ENCODE results near the gene TCP11L2. TPM values are rescaled to one million over a fixed set of nuclear protein-coding genes. Genes with fewer than 3 reads are reported as not detected.

Gene TCP11L2
- 153 TPM for total RNA-seq
- polyA plus RNA-seq = 10 to 100 TPM; 46.0 to 65.9 (median 64.6) TPM

- peaks cover 40 to 75% (median 58%) of the 10 kb centered on the region in 4 donors for H3K4me1 Mint-ChIP-seq
Observed at GRCh38 chr12:106302401-106303201, at the start of gene TCP11L2. TCP11L2 (plus strand) TSS chr12:106302733; CDS start chr12:106311076, 8,343 bp downstream.

GRCh38 chr12:106254724-106255123 lies 47.8 kb upstream of the TCP11L2 start:
- Mint-ChIP-seq H3K27me3 (no peaks in the 10 kb centered on the region), H3K27ac (no peak overlapping the region), H3K36me3 (no peaks in the 10 kb centered on the region), H3K4me3 (no peak overlapping the region), H3K4me1 (peaks cover 0 to 3% (median 0%) of the 10 kb centered on the region in 4 donors), H3K9me3 (no peaks in the 10 kb centered on the region)
- no peaks in the 10 kb centered on the region for H3K36me3 ChIP-seq (ENCODE audit: control insufficient read depth, insufficient read depth, low read length)
- ATAC-seq (ENCODE audit: low read depth in 2 of 2) (no peak), DNase-seq (no peak)
- no peak overlapping the region for H3K4me3 ChIP-seq (ENCODE audit: low read depth, low read length)
- peaks cover 3% of the 10 kb centered on the region for H3K4me1 ChIP-seq (ENCODE audit: control insufficient read depth, insufficient read depth, low read length, poor library complexity, severe bottlenecking)
- H3K9me3 ChIP-seq (ENCODE audit: control insufficient read depth in 2 of 2, low read length in 2 of 2) = no peaks in the 10 kb centered on the region
- H3K27me3 ChIP-seq (ENCODE audit: control insufficient read depth, insufficient read depth, low read length) = peaks cover 2% of the 10 kb centered on the region
- H3K27ac ChIP-seq (ENCODE audit: insufficient read depth, low read length, poor library complexity, severe bottlenecking) = no peak overlapping the region

More at GRCh38 chr12:106302401-106303201, at the start of gene TCP11L2:
- peaks cover 13% of the 10 kb centered on the region for H3K27me3 Mint-ChIP-seq
- peak; percentile 87 to 95 (median 92) for DNase-seq
- Histone ChIP-seq H3K4me1 (ENCODE audit: control insufficient read depth, insufficient read depth, low read length, poor library complexity, severe bottlenecking) (peaks cover 46% of the 10 kb centered on the region), H3K9me3 (ENCODE audit: control insufficient read depth in 2 of 2, low read length in 2 of 2) (no peaks in the 10 kb centered on the region), H3K27ac (ENCODE audit: insufficient read depth, low read length, poor library complexity, severe bottlenecking) (peak within 1 kb of the TSS; percentile 99), H3K36me3 (ENCODE audit: control insufficient read depth, insufficient read depth, low read length) (peaks cover 6% of the 10 kb centered on the region), H3K4me3 (ENCODE audit: low read depth, low read length) (peak within 1 kb of the TSS; percentile 94), H3K27me3 (ENCODE audit: control insufficient read depth, insufficient read depth, low read length) (no peaks in the 10 kb centered on the region)
- H3K36me3 Mint-ChIP-seq = peaks cover 7% of the 10 kb centered on the region
- peak within 1 kb of the TSS; percentile 100 for H3K27ac Mint-ChIP-seq
- H3K4me3 Mint-ChIP-seq = peak within 1 kb of the TSS; percentile 96 to 100 (median 98)
- ATAC-seq (ENCODE audit: low read depth in 2 of 2) = peak; percentile 63 to 69
- H3K9me3 Mint-ChIP-seq = no peaks in the 10 kb centered on the region

- no peak overlapping the region for H3K4me3 ChIP-seq (ENCODE audit: low read depth, low read length)
- H3K27ac ChIP-seq (ENCODE audit: insufficient read depth, low read length, poor library complexity, severe bottlenecking) = no peak overlapping the region
- no peaks in the 10 kb centered on the region for H3K4me1 ChIP-seq (ENCODE audit: control insufficient read depth, insufficient read depth, low read length, poor library complexity, severe bottlenecking)
- Mint-ChIP-seq H3K4me1 (no peaks in the 10 kb centered on the region), H3K36me3 (no peaks in the 10 kb centered on the region), H3K27me3 (no peaks in the 10 kb centered on the region), H3K4me3 (no peak overlapping the region), H3K27ac (no peak overlapping the region), H3K9me3 (no peaks in the 10 kb centered on the region)
- H3K9me3 ChIP-seq (ENCODE audit: control insufficient read depth in 2 of 2, low read length in 2 of 2) = no peaks in the 10 kb centered on the region
- ATAC-seq (ENCODE audit: low read depth in 2 of 2) = no peak
- DNase-seq = no peak
- no peaks in the 10 kb centered on the region for H3K36me3 ChIP-seq (ENCODE audit: control insufficient read depth, insufficient read depth, low read length)
- H3K27me3 ChIP-seq (ENCODE audit: control insufficient read depth, insufficient read depth, low read length) = peaks cover 2% of the 10 kb centered on the region
Observed at GRCh38 chr12:106255493-106255892, 47.0 kb upstream of the TCP11L2 start.

- Mint-ChIP-seq H3K27me3 (no peaks in the 10 kb centered on the region), H3K36me3 (no peaks in the 10 kb centered on the region), H3K9me3 (no peaks in the 10 kb centered on the region), H3K4me1 (no peaks in the 10 kb centered on the region), H3K27ac (no peak overlapping the region), H3K4me3 (no peak overlapping the region)
- Histone ChIP-seq H3K4me3 (ENCODE audit: low read depth, low read length) (no peak overlapping the region), H3K27ac (ENCODE audit: insufficient read depth, low read length, poor library complexity, severe bottlenecking) (no peak overlapping the region), H3K4me1 (ENCODE audit: control insufficient read depth, insufficient read depth, low read length, poor library complexity, severe bottlenecking) (no peaks in the 10 kb centered on the region), H3K27me3 (ENCODE audit: control insufficient read depth, insufficient read depth, low read length) (peaks cover 2% of the 10 kb centered on the region), H3K36me3 (ENCODE audit: control insufficient read depth, insufficient read depth, low read length) (no peaks in the 10 kb centered on the region), H3K9me3 (ENCODE audit: control insufficient read depth in 2 of 2, low read length in 2 of 2) (no peaks in the 10 kb centered on the region)
- ATAC-seq (ENCODE audit: low read depth in 2 of 2) = no peak
- DNase-seq = no peak
Observed at GRCh38 chr12:106255952-106256351, 46.6 kb upstream of the TCP11L2 start.

GRCh38 chr12:106256524-106256923 lies 46.0 kb upstream of the TCP11L2 start:
- no peak overlapping the region for H3K4me3 Mint-ChIP-seq
- H3K4me1 Mint-ChIP-seq = no peaks in the 10 kb centered on the region
- no peaks in the 10 kb centered on the region for H3K9me3 ChIP-seq (ENCODE audit: control insufficient read depth in 2 of 2, low read length in 2 of 2)
- H3K27me3 ChIP-seq (ENCODE audit: control insufficient read depth, insufficient read depth, low read length) = peaks cover 2% of the 10 kb centered on the region
- H3K27ac ChIP-seq (ENCODE audit: insufficient read depth, low read length, poor library complexity, severe bottlenecking) = no peak overlapping the region
- H3K4me3 ChIP-seq (ENCODE audit: low read depth, low read length) = no peak overlapping the region
- no peaks in the 10 kb centered on the region for H3K4me1 ChIP-seq (ENCODE audit: control insufficient read depth, insufficient read depth, low read length, poor library complexity, severe bottlenecking)
- H3K9me3 Mint-ChIP-seq = no peaks in the 10 kb centered on the region
- no peak for ATAC-seq (ENCODE audit: low read depth in 2 of 2)
- no peak for DNase-seq
- H3K36me3 ChIP-seq (ENCODE audit: control insufficient read depth, insufficient read depth, low read length) = no peaks in the 10 kb centered on the region
- peaks cover 2% of the 10 kb centered on the region for H3K27me3 Mint-ChIP-seq
- no peaks in the 10 kb centered on the region for H3K36me3 Mint-ChIP-seq
- no peak overlapping the region for H3K27ac Mint-ChIP-seq

GRCh38 chr12:106258226-106258625 lies 44.3 kb upstream of the TCP11L2 start:
- Histone ChIP-seq H3K4me1 (ENCODE audit: control insufficient read depth, insufficient read depth, low read length, poor library complexity, severe bottlenecking) (no peaks in the 10 kb centered on the region), H3K27ac (ENCODE audit: insufficient read depth, low read length, poor library complexity, severe bottlenecking) (no peak overlapping the region), H3K4me3 (ENCODE audit: low read depth, low read length) (no peak overlapping the region), H3K27me3 (ENCODE audit: control insufficient read depth, insufficient read depth, low read length) (peaks cover 2% of the 10 kb centered on the region), H3K36me3 (ENCODE audit: control insufficient read depth, insufficient read depth, low read length) (no peaks in the 10 kb centered on the region), H3K9me3 (ENCODE audit: control insufficient read depth in 2 of 2, low read length in 2 of 2) (no peaks in the 10 kb centered on the region)
- Mint-ChIP-seq H3K27me3 (peaks cover 5% of the 10 kb centered on the region), H3K4me1 (no peaks in the 10 kb centered on the region), H3K27ac (no peak overlapping the region), H3K36me3 (no peaks in the 10 kb centered on the region), H3K9me3 (peaks cover 0 to 2% (median 0%) of the 10 kb centered on the region in 7 donors), H3K4me3 (no peak overlapping the region)
- ATAC-seq (ENCODE audit: low read depth in 2 of 2) = no peak
- DNase-seq = no peak

GRCh38 chr12:106258935-106259334 lies 43.6 kb upstream of the TCP11L2 start:
- DNase-seq = no peak
- peaks cover 0 to 2% (median 0%) of the 10 kb centered on the region in 7 donors for H3K9me3 Mint-ChIP-seq
- H3K27me3 Mint-ChIP-seq = peaks cover 5% of the 10 kb centered on the region

GRCh38 chr12:106265116-106265515 lies 37.4 kb upstream of the TCP11L2 start:
- H3K27ac Mint-ChIP-seq = peak overlapping the region in 1 of 3 donors; percentile 9
- no peaks in the 10 kb centered on the region for H3K27me3 ChIP-seq (ENCODE audit: control insufficient read depth, insufficient read depth, low read length)
- peaks cover 0 to 6% (median 2%) of the 10 kb centered on the region in 4 donors for H3K4me1 Mint-ChIP-seq
- ATAC-seq (ENCODE audit: low read depth in 2 of 2) (no peak), DNase-seq (no peak)
- peaks cover 11% of the 10 kb centered on the region for H3K27me3 Mint-ChIP-seq
- H3K4me3 ChIP-seq (ENCODE audit: low read depth, low read length) = no peak overlapping the region
- H3K9me3 Mint-ChIP-seq = peaks cover 0 to 2% (median 0%) of the 10 kb centered on the region in 7 donors
- H3K4me1 ChIP-seq (ENCODE audit: control insufficient read depth, insufficient read depth, low read length, poor library complexity, severe bottlenecking) = no peaks in the 10 kb centered on the region
- no peaks in the 10 kb centered on the region for H3K36me3 ChIP-seq (ENCODE audit: control insufficient read depth, insufficient read depth, low read length)
- no peaks in the 10 kb centered on the region for H3K36me3 Mint-ChIP-seq
- H3K9me3 ChIP-seq (ENCODE audit: control insufficient read depth in 2 of 2, low read length in 2 of 2) = no peaks in the 10 kb centered on the region
- H3K27ac ChIP-seq (ENCODE audit: insufficient read depth, low read length, poor library complexity, severe bottlenecking) = no peak overlapping the region
- H3K4me3 Mint-ChIP-seq = no peak overlapping the region

More at GRCh38 chr12:106258935-106259334, 43.6 kb upstream of the TCP11L2 start:
- no peaks in the 10 kb centered on the region for H3K4me1 Mint-ChIP-seq
- no peak overlapping the region for H3K4me3 ChIP-seq (ENCODE audit: low read depth, low read length)
- ATAC-seq (ENCODE audit: low read depth in 2 of 2) = no peak
- peaks cover 2% of the 10 kb centered on the region for H3K27me3 ChIP-seq (ENCODE audit: control insufficient read depth, insufficient read depth, low read length)
- no peak overlapping the region for H3K27ac ChIP-seq (ENCODE audit: insufficient read depth, low read length, poor library complexity, severe bottlenecking)
- H3K36me3 Mint-ChIP-seq = no peaks in the 10 kb centered on the region
- H3K27ac Mint-ChIP-seq = no peak overlapping the region
- H3K4me3 Mint-ChIP-seq = no peak overlapping the region
- no peaks in the 10 kb centered on the region for H3K36me3 ChIP-seq (ENCODE audit: control insufficient read depth, insufficient read depth, low read length)
- H3K4me1 ChIP-seq (ENCODE audit: control insufficient read depth, insufficient read depth, low read length, poor library complexity, severe bottlenecking) = no peaks in the 10 kb centered on the region
- H3K9me3 ChIP-seq (ENCODE audit: control insufficient read depth in 2 of 2, low read length in 2 of 2) = no peaks in the 10 kb centered on the region
